ENCODE data around the gene MYLIP. TPM values are rescaled to one million over a fixed set of nuclear protein-coding genes. Genes with fewer than 3 reads are reported as not detected.

The MYLIP gene
- total RNA-seq, 1 donor = 171 TPM

DNA sequence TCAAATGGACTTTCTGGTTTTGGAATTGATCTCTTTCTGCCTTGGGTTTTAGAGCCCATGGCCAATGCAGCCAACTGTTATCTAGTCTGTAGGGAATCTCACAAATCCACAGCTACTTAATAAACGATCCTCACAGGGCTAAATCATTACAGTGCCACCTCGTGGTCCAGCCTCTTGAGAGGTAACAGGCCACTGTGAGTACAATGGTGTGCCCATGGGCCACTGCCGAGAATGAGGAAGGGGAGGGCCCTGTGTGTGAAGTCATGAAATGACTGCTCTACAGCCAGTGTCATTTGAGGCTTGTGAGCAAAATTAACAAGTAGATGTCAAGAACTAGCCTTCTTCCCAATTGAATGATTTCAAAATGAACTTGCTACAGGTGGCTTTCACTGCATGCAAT lies 55.2 kb downstream of the MYLIP start:
- Histone ChIP-seq H3K9me3 (ENCODE audit: low read depth, low read length) (no peaks in the 10 kb centered on the region), H3K4me3 (ENCODE audit: low read length) (no peak overlapping the region), H3K4me1 (ENCODE audit: insufficient read depth, low read length) (peaks cover 18% of the 10 kb centered on the region), H3K27me3 (ENCODE audit: insufficient read depth, low read length) (no peaks in the 10 kb centered on the region)

DNA sequence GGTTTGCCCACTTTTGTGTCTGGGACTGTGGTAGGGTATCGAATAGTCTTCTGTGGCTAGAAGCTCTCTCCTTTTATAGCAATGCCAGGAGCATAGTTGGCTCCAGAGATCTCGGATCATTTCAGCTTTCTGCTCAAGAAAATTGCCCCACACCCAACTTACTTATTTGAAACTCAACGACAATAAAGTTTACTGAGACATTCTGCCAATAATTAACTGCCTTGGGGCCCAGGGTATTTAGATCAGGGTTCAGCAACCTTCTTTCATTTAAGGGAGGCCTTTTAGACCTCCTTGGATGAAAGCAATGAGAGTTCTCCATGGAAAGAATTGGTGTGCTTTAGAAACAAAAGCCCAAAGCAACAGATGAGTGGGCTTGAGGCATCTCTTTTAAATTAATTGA lies 55.7 kb downstream of the MYLIP start:
- H3K4me1 ChIP-seq (ENCODE audit: insufficient read depth, low read length) = peaks cover 14% of the 10 kb centered on the region
- no peaks in the 10 kb centered on the region for H3K27me3 ChIP-seq (ENCODE audit: insufficient read depth, low read length)
- no peaks in the 10 kb centered on the region for H3K9me3 ChIP-seq (ENCODE audit: low read depth, low read length)
- H3K4me3 ChIP-seq (ENCODE audit: low read length) = no peak overlapping the region

DNA sequence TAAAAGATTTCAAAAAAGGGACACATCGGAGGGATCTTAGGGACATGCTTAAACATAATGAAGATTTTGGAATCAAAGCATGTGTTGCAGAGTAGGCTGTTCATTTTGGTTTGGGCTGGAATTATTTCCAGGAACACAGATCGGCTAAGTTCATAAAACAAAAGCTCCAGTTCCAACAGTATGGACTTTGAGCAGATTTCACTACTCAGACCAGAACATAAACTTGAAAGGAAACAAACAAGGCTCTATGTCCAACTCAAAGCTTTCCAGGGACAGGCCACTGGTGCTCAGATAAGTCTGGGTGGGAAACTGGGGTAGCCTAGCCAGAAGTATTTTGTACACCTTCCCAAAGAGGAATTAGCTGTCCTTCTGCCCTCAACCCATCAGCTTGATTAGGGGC lies 58.3 kb downstream of the MYLIP start:
- Histone ChIP-seq H3K4me3 (ENCODE audit: low read length) (no peak overlapping the region), H3K9me3 (ENCODE audit: low read depth, low read length) (no peaks in the 10 kb centered on the region), H3K4me1 (ENCODE audit: insufficient read depth, low read length) (no peaks in the 10 kb centered on the region), H3K27me3 (ENCODE audit: insufficient read depth, low read length) (no peaks in the 10 kb centered on the region)

DNA sequence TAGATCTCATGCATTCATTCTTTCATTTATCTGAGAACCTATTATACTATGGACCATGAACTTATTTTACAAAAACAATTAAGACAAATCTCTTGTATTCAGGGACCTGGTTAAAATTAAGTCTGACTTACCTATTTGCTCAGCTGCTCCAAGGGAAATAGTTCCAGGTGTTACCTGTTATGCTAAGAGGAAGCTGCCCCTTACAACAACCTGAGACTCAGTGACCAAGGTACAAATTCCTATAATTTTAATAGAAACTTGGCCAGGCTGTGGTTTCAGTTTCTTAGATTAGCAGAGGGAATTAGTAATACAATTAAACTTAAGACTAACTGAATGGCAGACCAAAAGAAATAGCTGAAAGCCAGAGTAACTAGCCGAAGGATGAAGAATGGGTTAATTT lies 61.3 kb downstream of the MYLIP start:
- Histone ChIP-seq H3K27me3 (ENCODE audit: insufficient read depth, low read length) (no peaks in the 10 kb centered on the region), H3K4me3 (ENCODE audit: low read length) (no peak overlapping the region), H3K9me3 (ENCODE audit: low read depth, low read length) (no peaks in the 10 kb centered on the region), H3K4me1 (ENCODE audit: insufficient read depth, low read length) (no peaks in the 10 kb centered on the region)

DNA sequence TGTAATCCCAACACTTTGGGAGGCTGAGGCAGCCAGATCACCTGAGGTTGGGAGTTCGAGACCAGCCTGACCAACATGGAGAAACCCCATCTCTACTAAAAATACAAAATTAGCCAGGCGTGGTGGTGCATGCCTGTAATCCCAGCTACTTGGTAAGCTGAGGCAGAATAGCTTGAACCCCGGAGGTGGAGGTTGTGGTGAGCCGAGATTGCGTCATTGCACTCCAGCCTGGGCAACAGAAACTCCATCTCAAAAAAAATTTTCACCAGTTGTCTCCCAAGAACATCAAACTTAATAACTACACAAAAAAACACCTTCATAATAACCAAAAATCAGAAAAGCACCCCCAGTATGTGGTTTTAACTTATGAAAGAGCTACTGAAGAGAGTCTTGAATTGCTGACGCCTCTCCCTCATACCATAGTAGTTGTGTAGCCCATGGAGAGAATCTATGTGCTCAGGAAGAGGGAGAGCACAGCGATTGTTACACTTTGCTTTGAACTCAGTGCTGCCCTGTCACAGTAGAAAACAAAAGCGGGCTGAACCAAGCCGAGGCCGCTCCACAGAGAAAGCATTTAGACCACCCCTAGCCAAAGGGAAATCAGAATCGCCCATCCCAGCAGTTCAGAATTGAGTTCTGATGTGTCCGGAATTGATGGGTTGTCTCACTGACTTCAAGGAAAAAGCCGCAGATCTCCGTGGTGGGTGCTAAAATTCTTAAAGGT lies 67.5 kb downstream of the MYLIP start:
- Histone ChIP-seq H3K27me3 (ENCODE audit: insufficient read depth, low read length) (no peaks in the 10 kb centered on the region), H3K9me3 (ENCODE audit: low read depth, low read length) (no peaks in the 10 kb centered on the region), H3K4me1 (ENCODE audit: insufficient read depth, low read length) (no peaks in the 10 kb centered on the region), H3K4me3 (ENCODE audit: low read length) (no peak overlapping the region)

DNA sequence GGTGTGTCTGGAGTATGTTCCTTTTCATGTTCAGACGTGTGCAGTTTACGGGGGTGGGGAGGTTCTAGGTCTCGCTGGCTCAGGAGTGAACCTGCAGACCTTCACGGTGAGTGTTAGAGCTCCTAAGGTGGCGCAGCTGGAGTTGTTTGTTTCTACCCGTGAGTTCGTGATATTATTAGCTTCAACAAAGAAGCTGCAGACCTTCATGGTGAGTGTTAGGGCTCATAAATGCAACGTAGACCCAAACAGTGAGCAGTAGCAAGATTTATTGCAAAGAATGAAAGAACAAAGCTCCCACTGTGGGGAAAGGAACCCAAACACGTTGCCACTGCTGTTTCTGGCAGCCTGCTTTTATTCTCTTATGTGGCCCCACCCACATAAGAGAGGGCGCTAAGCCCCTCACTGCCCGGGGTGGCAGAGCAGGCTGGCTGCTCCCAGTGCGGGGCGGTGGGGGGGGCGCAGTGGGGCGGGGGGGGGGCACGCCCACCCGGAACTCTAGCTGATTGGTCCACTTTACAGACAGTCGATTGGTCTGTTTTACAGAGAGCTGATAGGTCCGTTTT lies 68.2 kb downstream of the MYLIP start:
- H3K27me3 ChIP-seq (ENCODE audit: insufficient read depth, low read length) = no peaks in the 10 kb centered on the region
- no peaks in the 10 kb centered on the region for H3K9me3 ChIP-seq (ENCODE audit: low read depth, low read length)
- no peak overlapping the region for H3K4me3 ChIP-seq (ENCODE audit: low read length)
- H3K4me1 ChIP-seq (ENCODE audit: insufficient read depth, low read length) = no peaks in the 10 kb centered on the region

Other genes with a start within 250 kb of the MYLIP start
- 6.2 TPM for gene GMPR, start 109.5 kb downstream of the MYLIP start, total RNA-seq

Measured in mononuclear cell (primary cell).